ENCODE results near the gene IFITM2. TPM values are rescaled to one million over a fixed set of nuclear protein-coding genes. Genes with fewer than 3 reads are reported as not detected.
"Not testable (repeated sequence)": the region's sequence is repeated elsewhere in the genome, so short reads cannot be mapped to it uniquely, and the experiment has no call there.

Gene IFITM2
- total RNA-seq, 2 donors from 2014 or later, result 31.0 to 90.3 TPM

- no peak for ATAC-seq
- TF ChIP-seq CTCF (IDR thresholded peaks at IDR 0.05) (no peak), POLR2A (IDR thresholded peaks at IDR 0.05) (no peak)
- WGBS, 2 donors, result 90 to 94% methylated on average over 11 to 13 of the region's 13 CpGs
- peaks cover 16% of the 10 kb centered on the region for H3K4me1 ChIP-seq
- intact Hi-C loops (cut with DNase I), result no loop called here
- H3K27ac ChIP-seq, result no peak overlapping the region
- H3K4me3 ChIP-seq, result no peak overlapping the region
- no peaks in the 10 kb centered on the region for H3K36me3 ChIP-seq (replicated peaks in 1 of 2; ENCODE audit: insufficient read depth in 1 of 2, low read depth in 2 of 2)
- no peaks in the 10 kb centered on the region for H3K9me3 ChIP-seq
- DNase-seq, result no peak
- H3K27me3 ChIP-seq, result no peaks in the 10 kb centered on the region
These were observed 20.4 kb downstream of the IFITM2 start for GRCh38 chr11:328012-328411.

- H3K27ac ChIP-seq; H3K4me3 ChIP-seq; DNase-seq; H3K9me3 ChIP-seq; intact Hi-C loops (cut with DNase I); H3K27me3 ChIP-seq; ATAC-seq; H3K36me3 ChIP-seq (replicated peaks in 1 of 2; ENCODE audit: insufficient read depth in 1 of 2, low read depth in 2 of 2): not testable (repeated sequence)
- H3K4me1 ChIP-seq, result peaks cover 16% of the 10 kb centered on the region
- WGBS, 2 donors, result 85 to 89% methylated on average over 15 of the region's 15 CpGs
These were observed 21.0 kb downstream of the IFITM2 start for GRCh38 chr11:328516-329100.

GRCh38 chr11:329886-330253, 22.3 kb downstream of the IFITM2 start:
- DNase-seq, result no peak
- TF ChIP-seq POLR2A (IDR thresholded peaks at IDR 0.05) (no peak), CTCF (IDR thresholded peaks at IDR 0.05) (no peak)

GRCh38 chr11:330307-330693, 22.7 kb downstream of the IFITM2 start:
- Histone ChIP-seq H3K27ac (no peak overlapping the region), H3K4me3 (no peak overlapping the region), H3K4me1 (peaks cover 16% of the 10 kb centered on the region), H3K27me3 (no peaks in the 10 kb centered on the region), H3K36me3 (replicated peaks in 1 of 2; ENCODE audit: insufficient read depth in 1 of 2, low read depth in 2 of 2) (no peaks in the 10 kb centered on the region), H3K9me3 (no peaks in the 10 kb centered on the region)
- TF ChIP-seq CTCF (IDR thresholded peaks at IDR 0.05) (no peak), POLR2A (IDR thresholded peaks at IDR 0.05) (no peak)
- DNase-seq, result no peak
- ATAC-seq, result no peak
- 61 to 67% methylated on average over 12 to 14 of the region's 14 CpGs for WGBS, 2 donors
- intact Hi-C loops (cut with DNase I), result no loop called here

More at GRCh38 chr11:329886-330253, 22.3 kb downstream of the IFITM2 start:
- H3K27ac ChIP-seq, result no peak overlapping the region
- intact Hi-C loops (cut with DNase I), result no loop called here
- H3K27me3 ChIP-seq, result no peaks in the 10 kb centered on the region
- H3K4me3 ChIP-seq, result no peak overlapping the region
- no peaks in the 10 kb centered on the region for H3K36me3 ChIP-seq (replicated peaks in 1 of 2; ENCODE audit: insufficient read depth in 1 of 2, low read depth in 2 of 2)
- ATAC-seq, result no peak
- H3K9me3 ChIP-seq, result no peaks in the 10 kb centered on the region
- peaks cover 16% of the 10 kb centered on the region for H3K4me1 ChIP-seq
- 81 to 100% methylated on average over 2 of the region's 2 CpGs for WGBS, 2 donors

GRCh38 chr11:330694-331357, 23.2 kb downstream of the IFITM2 start:
- Histone ChIP-seq H3K27me3 (no peaks in the 10 kb centered on the region), H3K27ac (no peak overlapping the region), H3K4me3 (no peak overlapping the region), H3K36me3 (replicated peaks in 1 of 2; ENCODE audit: insufficient read depth in 1 of 2, low read depth in 2 of 2) (no peaks in the 10 kb centered on the region), H3K9me3 (no peaks in the 10 kb centered on the region), H3K4me1 (peaks cover 16% of the 10 kb centered on the region)
- 79 to 81% methylated on average over 34 of the region's 34 CpGs for WGBS, 2 donors
- intact Hi-C loops (cut with DNase I), result no loop called here
- TF ChIP-seq CTCF (IDR thresholded peaks at IDR 0.05), result no peak
- TF ChIP-seq POLR2A (IDR thresholded peaks at IDR 0.05), result no peak
- ATAC-seq (no peak), DNase-seq (no peak)

All from body of pancreas (tissue), 4 donors.